ENCODE measurements around the gene THUMPD1.

Gene THUMPD1

DNA sequence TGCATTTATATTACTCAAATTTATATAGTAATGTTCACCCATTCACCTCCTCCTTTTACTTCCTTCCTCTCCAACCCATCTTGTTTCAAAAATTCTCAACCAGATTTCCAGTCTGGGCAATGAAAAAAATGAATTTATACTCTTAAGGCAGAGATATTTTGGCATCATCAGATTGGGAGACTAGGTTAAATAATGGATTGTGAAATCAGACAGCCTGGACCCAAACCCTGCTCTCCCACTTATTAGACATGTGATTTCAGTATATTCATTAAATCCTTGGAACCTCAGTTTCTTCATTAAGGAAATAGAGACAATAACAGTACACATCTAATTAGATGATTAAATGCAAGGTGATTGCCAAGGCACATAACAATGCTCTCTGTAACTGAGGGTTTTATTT is 52.0 kb downstream of the THUMPD1 start:
- DNase-seq = no peak

DNA sequence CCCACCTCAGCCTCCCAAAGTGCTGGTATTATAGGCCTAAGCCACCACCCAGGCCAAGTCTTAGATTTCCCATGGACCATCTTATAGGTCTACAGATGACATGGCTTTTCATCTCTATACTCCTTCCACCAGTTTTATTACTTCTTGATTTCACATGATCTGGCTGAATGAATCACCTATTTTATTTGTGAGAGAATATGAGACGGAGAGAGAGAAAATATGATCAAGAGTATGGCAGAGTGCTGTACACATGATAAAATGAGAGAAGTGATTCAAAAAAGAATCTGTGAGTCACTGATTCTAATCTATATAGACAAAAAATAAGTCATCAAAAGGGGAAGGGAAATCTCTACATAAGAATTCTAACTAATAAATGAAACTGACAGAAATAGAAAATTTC is 57.8 kb downstream of the THUMPD1 start:
- DNase-seq = no peak
